ENCODE measurements around the gene MARCO.

MARCO gene

DNA sequence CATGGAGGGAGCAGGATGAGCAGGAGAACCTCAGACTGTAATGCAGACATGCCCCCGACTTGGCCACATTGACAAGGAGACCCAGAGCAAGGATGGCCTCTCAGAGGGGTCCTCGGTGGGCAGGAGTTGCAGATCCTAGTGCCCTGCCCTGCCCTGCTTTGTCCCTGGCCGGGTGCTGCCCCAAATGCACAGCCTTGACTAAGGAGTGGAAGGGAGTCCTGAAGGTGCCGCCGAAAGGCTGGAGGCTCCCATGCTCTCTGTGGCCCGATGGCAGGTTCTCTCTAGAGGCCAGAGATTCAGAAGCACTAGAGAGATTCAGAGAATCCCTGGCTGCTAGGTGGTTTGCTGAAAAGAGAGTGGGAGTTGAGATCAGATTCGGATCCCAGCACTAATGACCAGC lies 64.4 kb downstream of the MARCO start:
- no peak overlapping the region for H2BK5ac ChIP-seq (ENCODE audit: low read length)

GRCh38 chr2:119008108-119008507 lies 66.1 kb downstream of the MARCO start:
- no peak overlapping the region for H2BK120ac ChIP-seq (ENCODE audit: low read depth, low read length)
- no peak overlapping the region for H3K4me2 ChIP-seq (ENCODE audit: insufficient read depth, low read length, poor library complexity, severe bottlenecking)
- H3K18ac ChIP-seq (ENCODE audit: low read length), result no peak overlapping the region
- no peak overlapping the region for H2BK15ac ChIP-seq (ENCODE audit: low read length)
- H2AK5ac ChIP-seq (ENCODE audit: low read depth, low read length), result no peak overlapping the region
- peak overlapping the region in 1 of 2 donors; percentile 32 for H3K4me3 ChIP-seq (ENCODE audit: low read length in 2 of 2)
- DNase-seq (ENCODE audit: low spot score), result no peak
- H3K36me3 ChIP-seq (replicated peaks in 1 of 2; ENCODE audit: control insufficient read depth in 2 of 2, insufficient read depth in 2 of 2, low read length in 2 of 2), result no peaks in the 10 kb centered on the region
- WGBS, 2 donors (ENCODE audit: extremely low coverage in 2 of 2, insufficient read length in 2 of 2, insufficient replicate concordance in 1 of 2), result no CpG with 5 or more reads among the region's 2 CpGs
- no peak overlapping the region for H2BK12ac ChIP-seq (ENCODE audit: low read length)
- no peak overlapping the region for H3K23ac ChIP-seq (ENCODE audit: low read depth, low read length, poor library complexity)
- peaks cover 0 to 2% of the 10 kb centered on the region in 2 donors for H3K4me1 ChIP-seq (ENCODE audit: control insufficient read depth in 2 of 2, insufficient read depth in 1 of 2, low read depth in 1 of 2, low read length in 2 of 2)
- H3K9ac ChIP-seq (ENCODE audit: low read depth, low read length, poor library complexity), result no peak overlapping the region
- no peaks in the 10 kb centered on the region for H3K79me1 ChIP-seq (ENCODE audit: low read depth, low read length)
- no peak overlapping the region for H3K27ac ChIP-seq (replicated peaks; ENCODE audit: low read length)
- H3K9me3 ChIP-seq (replicated peaks in 1 of 2; ENCODE audit: control insufficient read depth in 2 of 2, insufficient read depth in 1 of 2, low read depth in 1 of 2, low read length in 2 of 2), result peaks cover 0 to 4% of the 10 kb centered on the region in 2 donors
- no peak overlapping the region for H3K4ac ChIP-seq (ENCODE audit: low read length)
- no peak overlapping the region for H3K14ac ChIP-seq (ENCODE audit: low read length)
- H4K91ac ChIP-seq (ENCODE audit: low read depth, low read length, poor library complexity), result no peak overlapping the region
- no peak overlapping the region for H2AFZ ChIP-seq (ENCODE audit: low read length)
- H2BK5ac ChIP-seq (ENCODE audit: low read length), result no peak overlapping the region
- H3K27me3 ChIP-seq (ENCODE audit: control insufficient read depth in 3 of 3, insufficient read depth in 3 of 3, low read depth in 1 of 3, low read length in 3 of 3), result peaks cover 0 to 20% (median 6%) of the 10 kb centered on the region in 3 experiments
- no peak overlapping the region for H4K8ac ChIP-seq (ENCODE audit: low read depth, low read length)

More for the DNA sequence above, 64.4 kb downstream of the MARCO start:
- H3K23ac ChIP-seq (ENCODE audit: low read depth, low read length, poor library complexity), result no peak overlapping the region
- no peak overlapping the region for H3K27ac ChIP-seq (replicated peaks; ENCODE audit: low read length)
- no peak overlapping the region for H2BK12ac ChIP-seq (ENCODE audit: low read length)
- peaks cover 0 to 4% of the 10 kb centered on the region in 2 donors for H3K9me3 ChIP-seq (replicated peaks in 1 of 2; ENCODE audit: control insufficient read depth in 2 of 2, insufficient read depth in 1 of 2, low read depth in 1 of 2, low read length in 2 of 2)
- no peaks in the 10 kb centered on the region for H3K79me1 ChIP-seq (ENCODE audit: low read depth, low read length)
- no CpG with 5 or more reads among the region's 7 CpGs for WGBS, 2 donors (ENCODE audit: extremely low coverage in 2 of 2, insufficient read length in 2 of 2, insufficient replicate concordance in 1 of 2)
- no peak overlapping the region for H3K14ac ChIP-seq (ENCODE audit: low read length)
- H3K4me3 ChIP-seq (ENCODE audit: low read length in 2 of 2), result no peak overlapping the region
- no peak overlapping the region for H2AK5ac ChIP-seq (ENCODE audit: low read depth, low read length)
- H3K4me2 ChIP-seq (ENCODE audit: insufficient read depth, low read length, poor library complexity, severe bottlenecking), result no peak overlapping the region
- peaks cover 0 to 15% (median 6%) of the 10 kb centered on the region in 3 experiments for H3K27me3 ChIP-seq (ENCODE audit: control insufficient read depth in 3 of 3, insufficient read depth in 3 of 3, low read depth in 1 of 3, low read length in 3 of 3)
- no peak overlapping the region for H3K4ac ChIP-seq (ENCODE audit: low read length)
- H2AFZ ChIP-seq (ENCODE audit: low read length), result no peak overlapping the region
- no peak overlapping the region for H4K91ac ChIP-seq (ENCODE audit: low read depth, low read length, poor library complexity)
- no peak overlapping the region for H3K18ac ChIP-seq (ENCODE audit: low read length)
- no peaks in the 10 kb centered on the region for H3K36me3 ChIP-seq (replicated peaks in 1 of 2; ENCODE audit: control insufficient read depth in 2 of 2, insufficient read depth in 2 of 2, low read length in 2 of 2)
- peak overlapping the region; percentile 70 for H4K8ac ChIP-seq (ENCODE audit: low read depth, low read length)
- no peak overlapping the region for H2BK15ac ChIP-seq (ENCODE audit: low read length)
- DNase-seq (ENCODE audit: low spot score), result no peak
- peaks cover 0 to 2% of the 10 kb centered on the region in 2 donors for H3K4me1 ChIP-seq (ENCODE audit: control insufficient read depth in 2 of 2, insufficient read depth in 1 of 2, low read depth in 1 of 2, low read length in 2 of 2)
- H2BK120ac ChIP-seq (ENCODE audit: low read depth, low read length), result no peak overlapping the region
- no peak overlapping the region for H3K9ac ChIP-seq (ENCODE audit: low read depth, low read length, poor library complexity)

GRCh38 chr2:119009110-119009509 lies 67.1 kb downstream of the MARCO start:
- Histone ChIP-seq H3K9ac (ENCODE audit: low read depth, low read length, poor library complexity) (no peak overlapping the region), H3K14ac (ENCODE audit: low read length) (no peak overlapping the region), H2BK120ac (ENCODE audit: low read depth, low read length) (no peak overlapping the region), H3K4ac (ENCODE audit: low read length) (no peak overlapping the region), H3K9me3 (replicated peaks in 1 of 2; ENCODE audit: control insufficient read depth in 2 of 2, insufficient read depth in 1 of 2, low read depth in 1 of 2, low read length in 2 of 2) (peaks cover 0 to 4% of the 10 kb centered on the region in 2 donors), H3K4me3 (ENCODE audit: low read length in 2 of 2) (no peak overlapping the region), H3K27me3 (ENCODE audit: control insufficient read depth in 3 of 3, insufficient read depth in 3 of 3, low read depth in 1 of 3, low read length in 3 of 3) (peaks cover 0 to 26% (median 6%) of the 10 kb centered on the region in 3 experiments), H2BK15ac (ENCODE audit: low read length) (no peak overlapping the region), H3K27ac (replicated peaks; ENCODE audit: low read length) (no peak overlapping the region), H3K79me1 (ENCODE audit: low read depth, low read length) (no peaks in the 10 kb centered on the region), H4K8ac (ENCODE audit: low read depth, low read length) (no peak overlapping the region), H3K36me3 (replicated peaks in 1 of 2; ENCODE audit: control insufficient read depth in 2 of 2, insufficient read depth in 2 of 2, low read length in 2 of 2) (no peaks in the 10 kb centered on the region), H3K18ac (ENCODE audit: low read length) (no peak overlapping the region), H3K4me2 (ENCODE audit: insufficient read depth, low read length, poor library complexity, severe bottlenecking) (no peak overlapping the region), H3K4me1 (ENCODE audit: control insufficient read depth in 2 of 2, insufficient read depth in 1 of 2, low read depth in 1 of 2, low read length in 2 of 2) (peaks cover 0 to 2% of the 10 kb centered on the region in 2 donors), H4K91ac (ENCODE audit: low read depth, low read length, poor library complexity) (no peak overlapping the region), H2AK5ac (ENCODE audit: low read depth, low read length) (no peak overlapping the region), H2BK5ac (ENCODE audit: low read length) (no peak overlapping the region), H2AFZ (ENCODE audit: low read length) (no peak overlapping the region), H3K23ac (ENCODE audit: low read depth, low read length, poor library complexity) (peak overlapping the region; percentile 11), H2BK12ac (ENCODE audit: low read length) (no peak overlapping the region)
- DNase-seq (ENCODE audit: low spot score), result no peak
- WGBS, 2 donors (ENCODE audit: extremely low coverage in 2 of 2, insufficient read length in 2 of 2, insufficient replicate concordance in 1 of 2), result no CpG with 5 or more reads among the region's 3 CpGs

DNA sequence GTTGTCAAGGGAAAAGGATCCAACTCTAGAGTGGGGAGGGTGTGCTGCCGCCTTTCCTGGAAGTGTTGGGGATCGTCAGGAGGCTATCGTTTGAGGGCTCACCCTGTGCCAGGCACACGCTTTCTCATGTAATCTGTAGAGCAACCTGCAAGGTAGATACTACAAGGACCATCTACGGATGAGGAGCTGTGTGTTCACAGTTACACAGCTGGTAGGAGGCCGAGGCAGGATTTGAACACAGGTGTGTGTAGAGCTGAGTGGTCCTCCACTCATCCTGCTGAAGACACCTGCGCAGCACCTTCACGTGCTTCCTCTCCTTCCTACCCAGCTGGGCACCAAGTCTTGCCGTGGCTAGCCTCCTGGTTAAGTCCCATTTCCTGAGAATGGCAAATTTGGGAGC lies 68.3 kb downstream of the MARCO start:
- H3K14ac ChIP-seq (ENCODE audit: low read length), result no peak overlapping the region
- no peak overlapping the region for H4K91ac ChIP-seq (ENCODE audit: low read depth, low read length, poor library complexity)
- H2BK5ac ChIP-seq (ENCODE audit: low read length), result no peak overlapping the region
- H3K18ac ChIP-seq (ENCODE audit: low read length), result peak overlapping the region; percentile 6
- H3K27ac ChIP-seq (replicated peaks; ENCODE audit: low read length), result no peak overlapping the region
- H3K79me1 ChIP-seq (ENCODE audit: low read depth, low read length), result no peaks in the 10 kb centered on the region
- no peak overlapping the region for H2BK15ac ChIP-seq (ENCODE audit: low read length)
- H3K9me3 ChIP-seq (replicated peaks in 1 of 2; ENCODE audit: control insufficient read depth in 2 of 2, insufficient read depth in 1 of 2, low read depth in 1 of 2, low read length in 2 of 2), result no peaks in the 10 kb centered on the region
- no peak overlapping the region for H2AFZ ChIP-seq (ENCODE audit: low read length)
- no peak overlapping the region for H2AK5ac ChIP-seq (ENCODE audit: low read depth, low read length)
- no peak overlapping the region for H2BK12ac ChIP-seq (ENCODE audit: low read length)
- no peak overlapping the region for H2BK120ac ChIP-seq (ENCODE audit: low read depth, low read length)
- no peak overlapping the region for H3K23ac ChIP-seq (ENCODE audit: low read depth, low read length, poor library complexity)
- H3K9ac ChIP-seq (ENCODE audit: low read depth, low read length, poor library complexity), result peak overlapping the region; percentile 36
- no peak overlapping the region for H4K8ac ChIP-seq (ENCODE audit: low read depth, low read length)
- H3K4me3 ChIP-seq (ENCODE audit: low read length in 2 of 2), result no peak overlapping the region
- H3K27me3 ChIP-seq (ENCODE audit: control insufficient read depth in 3 of 3, insufficient read depth in 3 of 3, low read depth in 1 of 3, low read length in 3 of 3), result peaks cover 0 to 28% (median 6%) of the 10 kb centered on the region in 3 experiments
- WGBS, 2 donors (ENCODE audit: extremely low coverage in 2 of 2, insufficient read length in 2 of 2, insufficient replicate concordance in 1 of 2), result no CpG with 5 or more reads among the region's 9 CpGs
- H3K4ac ChIP-seq (ENCODE audit: low read length), result no peak overlapping the region
- H3K4me1 ChIP-seq (ENCODE audit: control insufficient read depth in 2 of 2, insufficient read depth in 1 of 2, low read depth in 1 of 2, low read length in 2 of 2), result peaks cover 0 to 2% of the 10 kb centered on the region in 2 donors
- no peak overlapping the region for H3K4me2 ChIP-seq (ENCODE audit: insufficient read depth, low read length, poor library complexity, severe bottlenecking)
- no peak for DNase-seq (ENCODE audit: low spot score)
- H3K36me3 ChIP-seq (replicated peaks in 1 of 2; ENCODE audit: control insufficient read depth in 2 of 2, insufficient read depth in 2 of 2, low read length in 2 of 2), result no peaks in the 10 kb centered on the region

All from neuronal stem cell (in vitro differentiated cells).